Body of pancreas (tissue), 4 donors: ENCODE measurements around the gene TCHP.

ENCODE experiments used
- CTCF ChIP-seq, 7 experiments: fragments of 450-650 bp in 4 of 7; fragments of 200-600 bp in 3 of 7; sonication (generic) in 3 of 7; IDR thresholded peaks; one replicate each; pipeline ENCODE4 v1.5.1; 2016 to 2019; ENCODE audit warnings: antibody characterized with exemption in 7 of 7
- POLR2A ChIP-seq, 3 donors: fragments of 450-650 bp; IDR thresholded peaks; one replicate each; pipeline ENCODE4 v1.6.1; 2016; ENCODE audit warnings: antibody characterized with exemption in 3 of 3, mild to moderate bottlenecking in 2 of 3

GRCh38 chr12:109949089-109949488, 49.0 kb downstream of the TCHP start:
- peak in 1 of 7 experiments; percentile 8 for TF ChIP-seq CTCF (IDR thresholded peaks at IDR 0.05)
- no peak for TF ChIP-seq POLR2A (IDR thresholded peaks at IDR 0.05)
